22Rv1 (cell line): Measurements from ENCODE around the gene MAG.

Experiments
- CTCF ChIP-seq: fragments of 450-650 bp; IDR thresholded peaks from 2 replicates; pipeline ENCODE4 v1.5.1; 2017; ENCODE audit warnings: mild to moderate bottlenecking
- ZFX ChIP-seq: fragments of 450-650 bp; IDR thresholded peaks from 2 replicates; pipeline ENCODE4 v1.6.1; 2017; ENCODE audit warnings: antibody characterized with exemption, borderline replicate concordance

- TF ChIP-seq CTCF (no peak), ZFX (no peak)
Measured at GRCh38 chr19:35316560-35316959, 24.6 kb downstream of the MAG start.
